ENCODE measurements around the gene DLG5.

DLG5 gene

GRCh38 chr10:77946084-77946483, 19.5 kb upstream of the DLG5 start:
- FAIRE-seq, result no peak

GRCh38 chr10:77944519-77944918, 18.0 kb upstream of the DLG5 start:
- no peak for FAIRE-seq

GRCh38 chr10:77943121-77943901, 16.8 kb upstream of the DLG5 start:
- no peak for FAIRE-seq

GRCh38 chr10:77941790-77942189, 15.2 kb upstream of the DLG5 start:
- FAIRE-seq, result no peak

- no peak for FAIRE-seq
Measured at GRCh38 chr10:77940627-77941026, 14.1 kb upstream of the DLG5 start.

GRCh38 chr10:77940225-77940624, 13.7 kb upstream of the DLG5 start:
- no peak for FAIRE-seq

- FAIRE-seq, result no peak
Measured at GRCh38 chr10:77939561-77940001, 13.0 kb upstream of the DLG5 start.

GRCh38 chr10:77936697-77937567, 10.4 kb upstream of the DLG5 start:
- no peak for FAIRE-seq

- no peak for FAIRE-seq
Measured at GRCh38 chr10:77932016-77932715, 5.6 kb upstream of the DLG5 start.

GRCh38 chr10:77927402-77928246, 1.1 kb upstream of the DLG5 start:
- FAIRE-seq, result no peak

- no peak for FAIRE-seq
Measured at GRCh38 chr10:77925795-77926565, 575 bp downstream of the DLG5 start.

GRCh38 chr10:77925410-77925794, 1.2 kb downstream of the DLG5 start:
- FAIRE-seq, result no peak

- FAIRE-seq, result no peak
Measured at GRCh38 chr10:77922566-77923179, 3.9 kb downstream of the DLG5 start.

GRCh38 chr10:77922055-77922454, 4.5 kb downstream of the DLG5 start:
- no peak for FAIRE-seq

- no peak for FAIRE-seq
Measured at GRCh38 chr10:77921395-77921794, 5.2 kb downstream of the DLG5 start.

- FAIRE-seq, result no peak
Measured at GRCh38 chr10:77920495-77920894, 6.1 kb downstream of the DLG5 start.

- no peak for FAIRE-seq
Measured at GRCh38 chr10:77919713-77920108, 6.8 kb downstream of the DLG5 start.

GRCh38 chr10:77915319-77916105, 11.0 kb downstream of the DLG5 start:
- no peak for FAIRE-seq

- FAIRE-seq, result no peak
Measured at GRCh38 chr10:77913090-77913489, 13.5 kb downstream of the DLG5 start.

- FAIRE-seq, result no peak
Measured at GRCh38 chr10:77912576-77912975, 14.0 kb downstream of the DLG5 start.

Measured in A204.1 (cell line).